HG03520 (cell line): Measurements from ENCODE around the gene PSMC4.

ENCODE experiments used
- ATAC-seq: cut with Tn5 transposase; IDR thresholded peaks from one replicate; pipeline ENCODE4 v1.9.1; 2021; ENCODE audit warnings: mild to moderate bottlenecking, moderate library complexity; ENCODE audit not compliant: unreplicated experiment

The PSMC4 gene

GRCh38 chr19:39970675-39971379 lies at the start of gene PSMC4:
Gene PSMC4 (plus strand): TSS chr19:39971165. CDS start chr19:39971203, 38 bp downstream.
- peak; percentile 96 for ATAC-seq

DNA sequence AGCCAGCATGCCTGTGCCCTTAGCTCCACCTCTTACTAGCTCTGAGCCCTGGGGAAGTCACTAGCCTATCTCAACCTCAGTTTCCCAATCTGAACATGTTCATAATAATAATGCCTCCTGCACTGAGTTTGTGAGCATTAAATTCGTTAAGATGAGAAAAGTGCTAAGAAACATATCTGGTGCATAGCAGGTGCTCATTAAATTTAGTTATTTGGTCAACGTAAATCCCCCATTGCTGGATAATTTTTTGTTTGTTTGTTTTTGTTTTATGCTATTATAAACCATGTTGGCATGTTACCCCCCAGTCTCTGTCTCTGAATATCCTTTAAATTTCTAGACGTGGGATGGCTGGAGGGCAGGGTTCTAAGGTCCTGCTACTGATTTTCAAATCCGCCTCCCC lies 47.1 kb upstream of the PSMC4 start:
- ATAC-seq: no peak

GRCh38 chr19:39924389-39924788 lies 46.6 kb upstream of the PSMC4 start:
- no peak for ATAC-seq

- no peak for ATAC-seq
Observed at GRCh38 chr19:39924952-39925351, 46.0 kb upstream of the PSMC4 start.

DNA sequence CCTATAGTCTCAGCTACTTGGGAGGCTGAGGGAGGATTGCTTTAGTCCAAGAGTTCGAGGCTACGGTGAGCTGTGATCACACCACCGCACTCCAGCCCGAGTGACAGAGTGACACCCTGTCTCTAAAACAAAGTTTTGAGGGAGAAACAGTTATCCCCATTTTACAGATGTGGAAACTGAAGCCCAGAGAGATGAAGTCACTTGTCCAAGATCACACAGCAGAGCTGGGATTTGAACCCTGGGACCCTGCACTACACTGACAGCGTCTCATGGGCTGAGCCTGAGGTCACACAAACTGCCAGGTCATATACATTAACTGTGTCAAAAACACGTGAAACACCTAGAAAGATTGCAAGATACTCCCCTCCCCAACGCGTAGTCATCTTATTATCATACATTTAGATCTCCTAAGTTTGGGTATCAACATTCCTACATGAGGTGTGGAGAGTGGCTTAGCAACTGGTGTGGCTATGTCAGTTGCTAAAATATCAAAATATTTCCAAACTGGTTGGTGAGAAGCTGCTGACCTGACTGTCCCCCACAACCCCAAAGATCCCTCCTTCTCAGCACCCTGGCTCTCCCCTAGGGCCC lies 44.7 kb upstream of the PSMC4 start:
- ATAC-seq: no peak

DNA sequence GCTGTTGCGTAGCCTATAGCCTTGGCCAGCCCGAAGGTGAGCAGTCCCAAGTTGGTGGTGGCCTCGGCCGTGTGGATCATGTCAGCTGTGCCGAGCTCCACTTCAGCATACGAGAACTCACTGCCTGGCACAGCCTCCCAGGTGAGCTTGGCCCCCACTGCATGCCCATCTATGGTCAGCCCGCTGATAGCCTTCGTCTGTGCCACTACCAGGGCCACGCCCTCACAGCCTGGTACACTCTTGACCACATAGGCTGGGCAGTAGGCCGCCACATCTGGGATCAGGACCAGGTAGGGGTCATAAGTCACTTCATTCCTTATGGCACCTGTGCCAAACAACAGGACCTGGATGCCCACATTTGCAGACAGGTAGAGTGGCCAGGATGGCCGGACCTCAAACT lies 43.9 kb upstream of the PSMC4 start:
- no peak for ATAC-seq

DNA sequence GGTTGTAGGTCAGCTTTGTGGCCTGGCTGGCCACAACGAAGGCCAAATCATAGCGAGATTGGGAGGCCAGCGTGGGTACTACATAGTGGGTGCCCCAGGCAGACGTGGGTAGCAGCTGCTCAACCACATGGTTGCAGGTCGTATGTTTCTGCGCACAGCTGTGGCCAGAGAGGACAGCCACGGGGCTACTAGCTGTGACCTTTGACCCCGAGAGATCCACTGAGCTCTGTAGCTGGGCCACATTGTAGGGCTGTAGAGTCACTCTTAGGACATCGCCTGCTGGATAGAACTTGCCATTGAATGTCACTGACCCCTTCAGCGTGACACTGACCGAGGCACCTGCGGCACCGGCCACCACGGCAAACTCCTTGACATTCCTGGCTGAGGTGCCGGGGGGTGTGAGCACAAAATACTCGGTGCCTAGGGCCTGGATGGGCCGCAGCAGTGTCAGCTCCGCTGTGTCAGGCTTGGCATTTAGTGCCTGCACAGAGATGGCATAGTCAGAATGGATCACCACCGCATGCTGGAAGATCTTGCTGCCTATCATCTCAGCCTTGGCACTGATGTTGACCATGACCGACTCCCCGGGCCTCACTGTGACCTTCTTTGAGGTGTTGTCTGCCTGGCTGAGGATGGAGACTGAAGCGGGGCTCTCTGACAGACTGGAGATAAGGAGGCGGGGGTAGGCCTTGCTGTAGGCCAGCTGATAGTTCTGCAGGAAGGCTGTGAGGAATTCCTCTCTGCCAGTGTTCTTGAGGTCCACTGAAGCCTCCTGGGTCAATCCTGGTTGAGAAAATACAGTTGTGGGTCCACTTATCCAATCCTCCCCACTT lies 43.2 kb upstream of the PSMC4 start:
- no peak for ATAC-seq

- no peak for ATAC-seq
Observed at GRCh38 chr19:39928357-39928725, 42.6 kb upstream of the PSMC4 start.

- ATAC-seq: no peak
Observed at GRCh38 chr19:39929750-39930149, 41.2 kb upstream of the PSMC4 start.

GRCh38 chr19:39934584-39935363 lies 36.2 kb upstream of the PSMC4 start, which contains the start of gene FCGBP:
Gene FCGBP (minus strand): TSS chr19:39934634.
- ATAC-seq: no peak

GRCh38 chr19:39935364-39935661 lies 35.7 kb upstream of the PSMC4 start:
- ATAC-seq: no peak

GRCh38 chr19:39936020-39936419 lies 34.9 kb upstream of the PSMC4 start:
- no peak for ATAC-seq

DNA sequence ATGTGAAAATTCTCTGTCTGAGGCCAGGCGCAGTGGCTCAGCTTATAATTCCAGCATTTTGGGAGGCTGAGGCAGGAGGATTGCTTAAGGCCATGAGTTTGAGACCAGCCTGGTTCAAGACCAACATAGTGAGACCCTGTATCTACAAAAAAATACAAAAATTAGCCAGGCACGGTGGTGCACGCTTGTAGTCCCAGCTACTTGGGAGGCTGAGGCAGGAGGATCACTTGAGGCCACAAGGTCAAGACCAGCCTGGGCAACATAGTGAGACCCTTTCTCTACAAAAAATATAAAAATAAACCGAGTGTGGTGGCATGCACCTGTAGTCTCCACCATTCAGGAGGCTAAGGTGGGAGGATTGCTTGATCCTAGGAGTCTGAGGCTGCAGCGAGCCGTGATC lies 34.3 kb upstream of the PSMC4 start:
- ATAC-seq: no peak

- no peak for ATAC-seq
Observed at GRCh38 chr19:39937094-39937720, 33.8 kb upstream of the PSMC4 start.

- no peak for ATAC-seq
Observed at GRCh38 chr19:39937787-39938186, 33.2 kb upstream of the PSMC4 start.

DNA sequence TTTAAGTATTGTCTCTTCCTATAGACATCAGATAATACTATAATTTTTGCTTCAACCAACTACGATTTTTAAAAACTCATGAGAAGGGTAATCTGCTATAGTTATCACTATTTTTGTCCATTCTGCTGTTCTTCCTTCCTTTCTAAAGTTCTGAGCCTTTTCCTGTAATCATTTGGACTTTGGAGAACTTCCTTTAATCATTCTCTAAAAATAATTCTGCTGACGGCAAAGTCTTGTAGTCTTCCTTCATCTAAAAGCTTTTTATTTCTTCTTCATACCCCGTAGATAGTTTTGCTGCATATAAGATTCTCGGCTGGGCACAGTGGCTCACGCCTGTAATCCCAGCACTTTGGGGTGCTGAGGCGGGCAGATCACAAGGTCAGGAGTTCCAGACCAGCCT lies 31.4 kb upstream of the PSMC4 start:
- no peak for ATAC-seq

- ATAC-seq: no peak
Observed at GRCh38 chr19:39940221-39940833, 30.6 kb upstream of the PSMC4 start.

GRCh38 chr19:39941151-39941550 lies 29.8 kb upstream of the PSMC4 start:
- no peak for ATAC-seq

GRCh38 chr19:39941615-39942365 lies 29.2 kb upstream of the PSMC4 start:
- ATAC-seq: peak; percentile 48

DNA sequence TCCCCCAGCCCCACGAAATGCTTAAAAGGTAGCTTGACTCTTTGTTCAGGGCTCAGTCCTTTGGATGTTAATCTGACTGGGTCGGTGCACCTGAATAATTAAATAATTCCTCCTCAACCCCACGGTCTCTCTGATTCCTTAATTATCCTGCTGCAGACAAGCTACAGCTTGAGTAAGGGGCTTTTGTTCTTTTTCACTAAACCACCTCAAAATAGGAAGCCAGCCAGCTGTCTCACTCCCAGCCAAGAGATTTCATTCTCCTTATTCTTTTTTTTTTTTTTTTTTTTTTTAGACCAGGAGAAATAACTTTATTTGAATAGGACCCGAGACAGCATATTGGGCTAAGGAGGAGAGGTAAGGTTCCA lies 28.6 kb upstream of the PSMC4 start:
- no peak for ATAC-seq
